HG03175 (cell line): Measurements from ENCODE around the gene MAMDC2.
"Not testable (repeated sequence)": the region's sequence is repeated elsewhere in the genome, so short reads cannot be mapped to it uniquely, and the experiment has no call there.

Experiments
- ATAC-seq: cut with Tn5 transposase; IDR thresholded peaks from one replicate; pipeline ENCODE4 v1.9.1; 2021; ENCODE audit warnings: mild to moderate bottlenecking, moderate library complexity; ENCODE audit not compliant: unreplicated experiment

The MAMDC2 gene

DNA sequence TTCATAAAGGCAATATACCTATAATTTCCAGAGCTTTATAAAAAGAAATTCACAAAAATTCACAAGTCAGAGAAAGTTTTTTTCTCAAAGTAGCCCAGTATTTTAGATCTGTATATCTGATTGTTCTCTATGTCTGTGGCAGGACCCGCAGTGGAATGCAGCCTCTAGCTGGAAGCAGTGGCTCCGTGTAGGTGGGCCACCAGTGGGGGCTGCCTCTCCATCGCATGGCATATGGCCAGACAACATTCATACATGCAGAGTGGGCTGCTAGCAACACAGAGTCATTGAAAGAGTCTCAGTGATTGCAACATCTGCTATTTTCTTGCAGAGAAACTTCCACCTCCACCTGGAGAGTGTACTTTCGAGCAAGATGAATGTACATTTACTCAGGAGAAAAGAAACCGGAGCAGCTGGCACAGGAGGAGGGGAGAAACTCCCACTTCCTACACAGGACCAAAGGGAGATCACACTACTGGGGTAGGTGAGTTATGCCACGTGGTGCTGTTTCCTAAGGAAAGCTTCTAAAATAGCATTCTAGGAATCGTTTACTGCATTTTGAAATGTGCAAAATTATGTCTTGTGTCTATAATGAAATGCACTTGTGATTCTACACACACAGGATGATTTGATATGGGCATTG is 126.6 kb downstream of the MAMDC2 start:
- no peak for ATAC-seq

DNA sequence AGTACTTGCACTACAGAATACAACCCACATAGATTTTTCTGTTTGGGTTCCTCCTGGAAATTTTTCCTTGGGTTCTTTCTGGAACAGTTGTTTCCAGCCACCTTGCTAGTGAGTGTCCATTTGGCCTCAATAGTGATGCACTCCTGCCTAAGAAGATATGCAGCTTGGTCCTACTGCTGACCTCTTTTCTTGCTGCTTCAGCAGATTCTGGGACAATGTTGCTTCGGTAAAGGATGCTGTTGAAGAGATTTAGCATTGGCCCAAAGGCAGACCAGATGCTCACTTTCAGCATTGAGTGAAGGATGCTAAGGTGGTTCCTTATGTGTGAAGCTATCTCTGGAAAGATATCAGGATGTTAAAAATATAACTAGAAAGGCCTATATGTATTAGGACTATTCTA is 128.9 kb downstream of the MAMDC2 start:
- no peak for ATAC-seq

DNA sequence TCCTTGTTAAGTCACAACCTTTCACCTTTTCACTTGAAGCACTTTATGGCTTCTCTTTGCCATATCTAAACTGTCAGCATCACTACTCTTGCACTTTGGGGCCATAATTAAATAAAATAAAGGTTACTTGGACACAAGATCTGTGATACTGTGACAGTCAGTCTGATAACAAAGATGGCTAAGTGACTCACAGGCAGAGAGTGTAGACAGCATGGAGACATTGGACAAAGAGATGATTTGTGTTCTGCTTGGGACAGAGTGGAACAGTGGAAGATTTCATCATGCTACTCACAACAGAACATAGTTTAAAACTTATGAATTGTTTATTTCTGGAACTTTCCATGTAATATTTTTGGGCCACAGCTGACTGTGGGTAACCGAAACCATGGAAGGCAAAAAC is 133.5 kb downstream of the MAMDC2 start:
- ATAC-seq = no peak

DNA sequence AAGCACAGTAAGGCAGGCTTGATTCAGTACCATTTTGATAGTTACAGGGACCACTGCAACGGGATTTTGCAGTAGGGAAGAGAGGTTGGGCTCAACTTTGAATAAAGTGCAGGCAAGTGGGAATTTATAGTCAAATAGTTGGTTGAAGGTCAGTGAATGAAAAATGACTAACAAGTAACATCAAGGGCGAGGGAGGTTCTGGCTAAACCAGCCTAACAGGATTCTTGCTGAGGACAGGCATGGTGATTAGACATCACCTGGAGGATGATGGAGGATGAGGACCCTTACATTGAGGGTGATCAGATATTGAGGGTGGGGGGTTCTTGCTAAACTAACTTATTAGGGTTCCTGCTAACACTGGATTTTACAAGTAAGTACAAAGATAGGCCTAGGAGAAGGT is 149.1 kb downstream of the MAMDC2 start:
- no peak for ATAC-seq

DNA sequence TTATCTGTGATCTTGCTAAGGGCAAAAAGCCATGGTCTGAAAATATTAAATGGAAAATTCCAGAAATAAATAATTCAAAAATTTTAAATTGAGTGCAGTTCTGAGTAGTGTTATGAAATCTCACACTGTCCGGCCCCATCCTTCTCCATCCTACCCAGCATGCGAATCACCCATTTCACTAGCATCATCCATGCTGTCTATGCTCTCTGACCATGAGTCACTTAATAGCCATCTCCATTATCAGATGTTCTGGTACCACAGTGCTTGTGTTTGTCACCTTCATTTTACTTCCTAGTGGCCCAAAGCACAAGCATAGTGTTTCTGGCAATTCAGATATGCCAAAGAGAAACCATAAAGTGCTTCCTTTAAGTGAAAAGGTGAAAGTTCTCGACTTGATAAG is 151.8 kb downstream of the MAMDC2 start:
- ATAC-seq = no peak

DNA sequence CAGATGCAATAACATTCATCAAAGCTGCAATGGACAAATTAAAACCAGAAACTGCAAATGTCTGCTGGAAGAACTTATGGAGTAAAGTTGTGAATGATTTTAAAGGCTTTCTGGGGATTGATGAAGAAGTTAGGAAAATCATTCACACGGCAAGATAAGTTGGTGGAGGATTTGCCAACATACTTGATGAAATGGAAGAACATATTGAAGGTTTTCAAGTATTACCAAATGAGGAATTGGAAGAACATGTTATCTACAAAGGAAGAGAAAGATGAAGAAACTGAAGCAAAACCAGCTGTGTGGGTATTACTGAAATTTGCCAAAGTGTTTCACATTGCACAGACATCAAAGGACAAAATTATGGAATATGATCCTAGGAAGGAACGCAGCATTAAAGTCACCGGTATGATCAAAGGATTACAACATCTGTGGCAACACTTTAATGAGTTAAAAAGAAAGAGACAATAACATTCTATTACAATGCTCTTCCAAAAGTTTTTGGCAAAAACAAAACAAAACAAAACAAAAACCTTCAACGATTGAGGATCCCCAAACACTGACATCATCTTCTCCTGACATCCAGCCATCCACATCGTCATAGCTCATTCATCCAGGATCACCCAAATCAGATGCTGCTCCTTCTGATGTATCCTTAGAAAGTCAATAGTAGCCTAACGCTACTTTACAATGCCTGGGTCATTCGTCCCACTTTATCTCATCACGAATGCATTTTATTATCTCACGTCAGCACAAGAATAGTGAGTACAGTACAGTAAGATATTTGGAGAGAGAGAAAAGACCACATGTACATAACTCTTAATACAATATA is 153.8 kb downstream of the MAMDC2 start:
- ATAC-seq = no peak

DNA sequence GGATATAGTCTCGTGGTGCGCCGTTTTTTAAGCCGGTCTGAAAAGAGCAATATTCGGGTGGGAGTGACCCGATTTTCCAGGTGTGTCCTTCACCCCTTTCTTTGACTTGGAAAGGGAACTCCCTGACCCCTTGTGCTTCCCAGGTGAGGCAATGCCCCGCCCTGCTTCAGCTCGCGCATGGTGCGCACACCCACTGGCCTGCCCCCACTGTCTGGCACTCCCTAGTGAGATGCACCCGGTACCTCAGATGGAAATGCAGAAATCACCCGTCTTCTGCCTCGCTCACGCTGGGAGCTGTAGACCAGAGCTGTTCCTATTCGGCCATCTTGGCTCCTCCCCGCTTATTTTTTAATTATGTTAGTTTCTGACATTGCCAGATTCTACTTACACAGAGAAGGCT is 161.1 kb downstream of the MAMDC2 start:
- not testable (repeated sequence) for ATAC-seq

DNA sequence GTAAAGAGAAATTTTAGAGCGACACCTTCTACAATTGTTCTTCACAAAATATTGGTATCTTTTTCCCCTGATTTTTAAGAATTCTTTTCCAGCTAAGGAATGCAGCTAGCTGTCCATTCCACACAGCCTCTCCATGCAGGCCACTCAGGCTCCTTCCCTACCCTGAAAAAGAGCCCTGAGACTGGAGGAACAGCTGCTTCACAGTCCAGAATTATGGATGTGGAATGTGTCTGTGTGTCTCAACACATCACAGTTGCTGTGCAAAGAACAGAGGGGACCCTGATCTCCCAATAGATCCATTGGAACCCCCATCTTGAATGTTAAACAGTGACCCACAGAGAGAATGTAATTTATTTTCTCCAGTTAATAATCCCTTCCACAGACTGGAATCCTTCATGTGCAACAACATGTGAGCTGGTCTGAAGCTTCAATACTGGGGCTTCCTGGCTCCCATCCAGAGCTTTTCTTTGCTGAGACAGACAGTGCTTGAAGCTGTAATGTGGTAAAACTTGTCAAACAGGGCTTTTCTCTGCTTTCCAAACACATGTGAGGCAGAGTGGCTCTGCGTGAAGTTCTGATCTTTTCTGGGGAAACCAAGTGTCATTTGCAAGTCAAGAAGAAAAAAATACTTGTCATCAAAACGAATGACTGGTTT is 161.8 kb downstream of the MAMDC2 start:
- ATAC-seq = no peak

DNA sequence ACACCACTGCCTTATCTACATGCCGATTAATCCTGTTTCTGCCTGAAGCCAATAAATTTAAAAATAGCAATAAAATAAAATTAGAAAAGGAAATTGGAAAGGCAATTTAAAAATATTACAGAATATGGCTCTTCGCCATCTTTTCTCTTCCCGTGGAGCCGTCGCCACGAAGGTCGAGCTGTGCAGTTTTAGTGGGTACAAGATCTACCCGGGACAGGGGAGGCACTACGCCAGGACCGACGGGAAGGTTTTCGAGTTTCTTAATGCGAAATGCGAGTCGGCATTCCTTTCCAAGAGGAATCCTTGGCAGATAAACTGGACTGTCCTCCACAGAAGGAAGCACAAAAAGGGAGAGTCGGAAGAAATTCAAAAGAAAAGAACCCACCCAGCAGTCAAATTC is 173.4 kb downstream of the MAMDC2 start:
- ATAC-seq = no peak

DNA sequence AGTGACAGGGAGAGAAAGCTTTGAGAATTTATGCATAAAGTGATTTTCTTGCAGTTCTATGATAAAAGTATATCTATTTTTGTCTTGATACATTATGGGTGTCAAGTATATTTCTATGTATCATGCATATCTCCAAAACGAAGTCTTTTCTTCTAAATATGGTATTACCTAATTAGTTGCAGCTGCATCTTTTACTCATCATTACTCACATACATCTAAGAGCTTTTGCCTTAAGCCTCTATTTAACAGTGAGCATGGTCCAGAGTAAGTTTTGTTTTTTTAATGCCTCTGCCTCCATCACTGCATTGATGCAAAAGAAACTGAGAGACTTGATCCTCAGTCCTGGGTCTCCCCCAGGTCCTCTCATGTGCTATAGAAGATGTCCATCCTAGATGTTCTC is 175.1 kb downstream of the MAMDC2 start:
- no peak for ATAC-seq

DNA sequence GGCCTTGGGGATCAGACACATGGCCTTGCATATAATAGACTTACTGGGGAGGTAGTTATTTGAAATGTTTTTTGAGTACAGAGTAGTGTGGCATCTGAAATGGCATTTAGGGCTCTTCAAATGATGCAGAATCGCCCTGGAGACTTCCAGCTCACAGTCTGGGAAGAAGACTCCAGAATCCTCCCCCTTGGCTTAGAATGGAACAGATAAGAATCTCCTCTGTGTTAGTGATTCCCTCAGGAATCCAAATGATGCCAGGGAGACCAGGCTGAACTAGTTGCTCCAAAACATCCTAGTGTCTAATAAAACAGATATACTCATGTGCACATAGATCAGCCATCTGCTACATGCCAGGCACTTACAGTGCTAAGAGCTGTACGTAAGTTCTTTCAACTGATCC is 176.6 kb downstream of the MAMDC2 start:
- no peak for ATAC-seq

DNA sequence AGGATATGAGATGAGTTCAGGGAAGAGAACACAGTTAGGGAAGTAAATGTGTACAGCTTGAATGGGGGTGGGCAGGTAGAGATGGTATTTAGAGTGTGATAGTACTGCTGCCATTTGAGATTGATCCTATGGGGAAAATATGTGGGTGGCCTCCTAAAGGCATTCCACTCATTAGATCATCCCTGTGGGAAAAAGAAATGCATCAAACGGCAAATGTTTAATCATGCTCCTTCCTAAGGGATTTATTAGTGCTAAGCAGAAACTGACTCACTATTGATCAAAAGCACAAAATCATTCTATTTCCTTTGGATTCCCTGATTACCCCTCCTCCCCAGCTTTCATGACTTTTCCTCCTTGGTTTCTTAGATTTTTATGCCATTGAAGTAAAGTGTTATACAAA is 178.7 kb downstream of the MAMDC2 start:
- ATAC-seq = no peak

DNA sequence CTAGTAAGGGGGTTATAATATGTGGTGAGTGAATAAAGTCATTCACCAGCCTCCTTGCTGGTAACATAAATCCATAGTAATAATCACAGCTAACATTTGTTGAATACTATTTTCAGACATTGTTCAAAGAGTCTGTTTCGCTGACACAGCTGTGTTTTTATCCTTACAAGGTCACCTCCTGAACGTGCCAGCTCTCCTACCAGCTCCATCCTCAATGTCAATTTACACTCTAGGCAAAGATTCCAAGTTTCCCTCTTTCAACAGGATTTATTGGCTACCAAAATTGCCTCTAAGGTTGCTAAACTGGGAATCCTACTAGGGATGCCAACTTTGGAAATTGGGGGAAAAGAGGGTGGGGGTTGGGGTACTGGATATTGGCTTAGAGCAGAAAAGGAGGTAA is 184.5 kb downstream of the MAMDC2 start:
- no peak for ATAC-seq

DNA sequence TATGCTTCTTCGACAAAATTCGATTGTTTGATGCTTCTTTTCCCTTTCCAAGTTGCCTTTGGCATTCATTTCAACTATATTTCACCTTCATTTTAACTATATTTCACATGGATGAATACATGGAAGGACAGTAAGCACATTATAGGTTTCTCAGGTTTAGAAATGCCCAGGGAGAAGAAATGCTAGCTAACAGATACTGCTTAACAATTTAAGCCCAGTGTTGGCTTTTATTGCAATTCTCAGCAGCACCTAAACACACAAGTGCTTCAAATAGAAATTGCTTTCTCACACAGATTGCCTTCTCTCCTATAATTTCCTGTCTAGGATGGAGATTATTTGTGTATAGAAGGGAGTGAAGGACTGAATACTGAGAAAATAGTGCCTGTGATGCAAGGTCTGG is 185.0 kb downstream of the MAMDC2 start:
- ATAC-seq = no peak

DNA sequence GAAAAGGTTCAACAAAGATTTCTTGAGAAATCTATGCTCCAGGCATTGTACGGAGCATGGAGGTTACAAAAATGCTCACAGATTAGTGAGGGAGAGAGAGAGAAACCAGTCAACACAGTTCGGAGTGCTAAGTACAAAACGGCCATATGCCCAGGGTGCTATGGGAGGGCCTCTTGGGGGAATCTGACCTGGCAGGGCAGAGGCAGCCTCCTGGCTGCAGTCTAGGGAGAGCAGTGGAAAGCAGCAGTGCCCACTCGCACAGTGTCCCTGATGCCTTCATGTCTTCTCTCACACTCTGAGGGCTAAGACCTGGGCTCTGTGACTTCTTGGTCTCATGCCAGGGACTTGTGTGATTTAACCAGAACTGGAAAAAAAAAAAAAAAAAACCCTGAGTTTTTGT is 185.4 kb downstream of the MAMDC2 start:
- ATAC-seq = no peak

DNA sequence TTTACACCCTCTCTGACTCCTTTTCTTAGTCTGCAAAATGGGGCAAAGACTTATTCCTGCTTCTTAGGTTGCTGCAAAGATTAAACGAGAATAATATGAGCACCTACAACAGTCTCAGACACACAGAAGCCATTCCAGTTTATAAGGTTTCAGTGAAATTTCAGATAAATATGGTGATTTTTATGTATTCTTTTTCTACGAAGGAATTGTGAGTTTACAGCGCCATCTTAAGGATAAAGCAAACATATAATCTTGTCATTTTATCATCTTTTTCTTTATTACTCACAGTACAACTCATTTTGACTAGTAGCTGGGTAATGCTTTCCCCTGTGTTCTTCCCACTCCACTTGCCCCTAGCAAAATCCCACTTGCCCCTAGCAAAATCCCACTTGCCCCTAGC is 185.9 kb downstream of the MAMDC2 start:
- no peak for ATAC-seq

DNA sequence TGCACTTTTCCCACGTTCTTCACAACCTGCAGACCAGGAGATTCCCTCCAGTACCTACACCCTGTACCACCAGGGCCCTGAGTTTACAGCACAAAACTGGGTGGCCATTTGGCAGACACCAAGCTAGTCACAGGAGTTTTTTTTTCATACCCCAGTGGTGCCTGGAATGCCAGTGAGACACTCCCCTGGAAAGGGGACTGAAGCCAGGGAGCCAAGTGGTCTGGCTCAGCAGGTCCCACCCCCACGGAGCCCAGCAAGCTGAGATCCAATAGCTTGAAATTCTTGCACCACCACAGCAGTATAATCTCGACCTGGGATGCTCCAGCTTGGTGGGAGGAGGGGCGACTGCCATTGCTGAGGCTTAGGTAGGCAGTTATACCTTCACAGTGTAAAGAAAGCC is 188.8 kb downstream of the MAMDC2 start:
- ATAC-seq = no peak

DNA sequence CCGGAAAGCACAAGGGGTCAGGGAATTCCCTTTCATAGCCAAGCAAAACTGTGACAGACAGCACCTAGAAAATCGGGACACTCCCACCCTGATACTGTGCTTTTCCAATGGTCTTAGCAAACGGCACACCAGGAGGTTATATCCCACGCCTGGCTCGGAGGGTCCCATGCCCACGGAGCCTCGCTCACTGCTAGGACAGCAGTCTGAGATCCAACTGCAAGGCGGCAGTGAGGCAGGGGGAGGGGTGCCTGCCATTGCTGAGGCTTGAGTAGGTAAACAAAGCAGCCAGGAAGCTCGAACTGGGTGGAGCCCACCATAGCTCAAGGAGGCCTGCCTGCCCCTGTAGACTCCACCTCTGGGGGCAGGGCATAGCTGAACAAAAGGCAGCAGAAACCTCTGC is 190.6 kb downstream of the MAMDC2 start:
- ATAC-seq = not testable (repeated sequence)

DNA sequence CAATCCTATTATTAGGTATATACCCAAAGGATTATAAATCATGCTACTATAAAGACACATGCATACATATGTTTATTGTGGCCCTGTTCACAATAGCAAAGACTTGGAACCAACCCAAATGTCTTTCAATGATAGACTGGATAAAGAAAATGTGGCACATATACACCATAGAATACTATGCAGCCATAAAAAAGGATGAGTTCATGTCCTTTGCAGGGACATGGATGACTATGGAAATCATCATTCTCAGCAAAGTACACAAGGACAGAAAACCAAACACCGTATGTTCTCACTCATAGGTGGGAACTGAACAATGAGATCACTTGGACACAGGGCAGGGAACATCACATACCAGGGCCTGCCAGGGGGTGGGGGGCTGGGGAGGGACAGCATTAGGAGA is 202.3 kb downstream of the MAMDC2 start:
- not testable (repeated sequence) for ATAC-seq

DNA sequence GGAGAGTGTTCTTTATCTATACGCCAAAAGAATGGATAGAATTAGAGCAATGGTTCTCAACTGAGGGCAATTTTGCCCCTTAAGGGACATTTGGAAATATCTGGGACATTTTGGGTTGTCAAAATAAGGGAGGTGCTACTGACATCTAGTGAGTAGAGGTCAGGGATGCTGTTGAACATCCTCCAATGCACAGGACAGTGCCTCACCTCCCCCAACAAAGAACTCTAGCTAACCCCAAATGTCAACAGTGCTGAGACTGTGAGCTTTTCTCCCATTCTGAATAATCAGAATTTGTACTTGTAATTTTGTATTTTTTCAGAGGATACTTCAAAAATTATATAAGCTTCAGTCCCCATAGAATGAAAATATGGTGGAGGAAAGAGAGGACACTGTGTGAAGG is 206.6 kb downstream of the MAMDC2 start:
- no peak for ATAC-seq

DNA sequence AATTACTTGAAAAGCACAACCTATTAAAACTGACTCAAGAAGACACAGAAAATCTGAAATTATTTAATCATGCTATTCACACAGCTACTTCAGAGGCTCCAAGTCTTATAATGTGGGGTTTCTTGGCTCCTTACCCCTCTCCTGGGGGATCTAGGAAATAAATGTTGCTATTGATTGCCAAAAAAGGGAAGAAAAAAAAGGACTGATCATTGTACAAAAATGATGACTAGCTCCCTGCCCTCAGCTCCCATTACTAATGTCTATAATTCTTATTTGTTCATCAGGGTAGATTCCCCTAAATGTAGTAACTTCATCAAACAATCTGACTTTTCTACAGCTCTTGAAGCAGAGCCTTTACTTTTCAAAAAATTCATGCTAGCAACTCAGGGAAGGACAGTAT is 211.8 kb downstream of the MAMDC2 start:
- no peak for ATAC-seq

DNA sequence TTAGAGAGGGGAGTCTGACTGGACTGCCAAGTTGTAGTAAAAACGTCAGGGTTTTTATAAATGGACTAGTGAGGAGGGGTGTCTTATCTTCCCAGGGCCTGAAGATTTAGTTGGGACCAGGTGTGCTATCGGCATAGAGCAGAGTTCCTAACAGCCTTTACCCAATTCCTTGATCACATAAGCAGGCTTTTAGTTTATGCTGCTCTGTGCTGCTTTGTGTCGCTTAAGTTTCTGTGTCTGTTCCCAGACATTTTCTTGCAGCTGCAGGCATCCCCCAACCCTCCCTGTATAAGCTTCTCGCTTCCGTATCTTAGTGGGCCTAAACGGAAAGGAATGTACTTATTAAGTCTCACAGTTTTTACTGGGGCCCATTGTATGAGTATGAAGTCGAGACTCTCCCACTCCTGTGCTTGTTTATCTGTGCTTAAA is 212.5 kb downstream of the MAMDC2 start:
- ATAC-seq = no peak
